IPS-18c (cell line): ENCODE measurements around the gene MAD1L1.

Experiments used
- H3K4me3 ChIP-seq: 2 replicates; pipeline ENCODE4 v1.7.0; 2013; ENCODE audit warnings: low read depth, mild to moderate bottlenecking, low read length, moderate library complexity; ENCODE audit not compliant: insufficient read depth
- H3K9me3 ChIP-seq: one replicate; pipeline ENCODE4 v1.6.1; 2013; ENCODE audit warnings: mild to moderate bottlenecking, low read length, moderate library complexity; ENCODE audit not compliant: control insufficient read depth, insufficient read depth

Gene MAD1L1

GRCh38 chr7:1906988-1907745 lies 325.6 kb downstream of the MAD1L1 start:
- Histone ChIP-seq H3K4me3 (no peak overlapping the region), H3K9me3 (no peaks in the 10 kb centered on the region)

GRCh38 chr7:1906087-1906830 lies 326.5 kb downstream of the MAD1L1 start:
- no peaks in the 10 kb centered on the region for H3K9me3 ChIP-seq
- H3K4me3 ChIP-seq = no peak overlapping the region

DNA sequence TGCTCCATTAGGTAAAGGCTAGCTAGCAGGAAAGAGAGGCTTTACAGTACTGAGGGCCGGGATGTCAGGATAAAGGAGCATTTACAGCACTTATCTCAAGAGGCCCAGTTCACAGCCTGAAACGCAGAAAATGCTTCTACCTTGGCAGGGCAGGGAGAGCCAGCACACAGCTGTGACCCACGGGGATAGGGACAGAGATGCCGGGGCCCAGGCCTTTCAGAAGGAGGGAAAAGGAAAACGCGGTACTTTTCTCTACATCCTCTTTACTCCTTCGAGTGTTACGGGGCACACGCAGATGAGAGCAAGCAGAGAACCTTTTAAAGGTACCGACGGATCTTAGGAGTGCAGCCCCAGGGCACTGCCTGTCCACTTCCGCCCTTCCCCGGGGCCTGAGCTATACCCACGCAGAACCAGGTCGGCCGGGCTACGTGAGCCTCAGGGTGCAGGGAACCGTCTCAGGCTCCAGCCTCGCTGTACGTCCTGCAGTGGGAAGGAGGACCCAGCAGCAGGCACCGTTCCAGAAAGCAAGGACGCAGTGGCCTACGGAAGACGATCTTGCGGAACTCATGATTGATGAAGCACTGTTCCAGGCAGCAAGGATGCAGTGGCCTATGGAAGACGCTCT lies 330.4 kb downstream of the MAD1L1 start:
- H3K9me3 ChIP-seq = no peaks in the 10 kb centered on the region

GRCh38 chr7:1901431-1902210 lies 331.1 kb downstream of the MAD1L1 start:
- Histone ChIP-seq H3K9me3 (no peaks in the 10 kb centered on the region), H3K4me3 (no peak overlapping the region)

More for the DNA sequence above, 330.4 kb downstream of the MAD1L1 start:
- H3K4me3 ChIP-seq = no peak overlapping the region

GRCh38 chr7:1900847-1901246 lies 331.9 kb downstream of the MAD1L1 start:
- no peaks in the 10 kb centered on the region for H3K9me3 ChIP-seq

DNA sequence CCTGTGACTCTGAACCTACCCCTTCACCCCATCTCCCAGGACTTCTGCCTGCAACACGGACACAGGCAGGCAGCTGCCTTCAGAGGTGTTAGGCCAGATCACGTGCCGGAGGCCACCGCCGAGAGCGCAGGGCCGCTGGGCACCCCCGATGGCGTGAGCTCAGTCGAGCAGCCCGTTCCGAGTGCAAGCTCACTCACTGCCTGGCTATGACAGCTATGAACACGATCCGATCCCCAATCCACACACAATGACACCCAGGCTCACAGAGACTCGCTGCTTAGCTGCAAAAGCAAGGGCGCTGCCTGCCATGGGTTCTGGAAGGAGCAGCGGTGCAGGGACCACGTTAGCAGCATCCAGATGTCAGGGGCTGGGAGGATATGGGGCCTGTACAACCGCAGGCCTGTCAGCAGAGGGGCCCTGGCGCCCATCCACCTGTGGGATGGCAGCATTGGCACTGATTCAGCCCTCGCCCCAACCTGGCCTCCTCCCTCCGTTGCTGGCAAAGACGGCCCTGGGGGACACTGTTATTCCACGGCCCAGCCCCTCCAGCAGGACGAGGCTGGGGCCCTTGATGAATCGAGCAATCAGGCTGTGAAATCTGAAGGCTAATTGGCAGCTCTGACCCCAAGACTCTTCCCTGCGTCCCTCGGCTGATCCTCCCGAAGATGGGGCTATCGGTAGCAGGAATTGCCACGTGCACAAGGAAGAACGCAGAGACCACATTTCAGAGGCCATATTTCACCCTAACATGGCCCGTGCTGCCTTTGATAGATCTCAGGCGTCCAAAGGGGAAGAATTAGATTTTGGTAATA lies 332.6 kb downstream of the MAD1L1 start:
- H3K4me3 ChIP-seq = no peak overlapping the region
- no peaks in the 10 kb centered on the region for H3K9me3 ChIP-seq

More at GRCh38 chr7:1900847-1901246, 331.9 kb downstream of the MAD1L1 start:
- H3K4me3 ChIP-seq = no peak overlapping the region

- H3K9me3 ChIP-seq = no peaks in the 10 kb centered on the region
- H3K4me3 ChIP-seq = no peak overlapping the region
Measured at GRCh38 chr7:1899196-1899595, 333.5 kb downstream of the MAD1L1 start.

DNA sequence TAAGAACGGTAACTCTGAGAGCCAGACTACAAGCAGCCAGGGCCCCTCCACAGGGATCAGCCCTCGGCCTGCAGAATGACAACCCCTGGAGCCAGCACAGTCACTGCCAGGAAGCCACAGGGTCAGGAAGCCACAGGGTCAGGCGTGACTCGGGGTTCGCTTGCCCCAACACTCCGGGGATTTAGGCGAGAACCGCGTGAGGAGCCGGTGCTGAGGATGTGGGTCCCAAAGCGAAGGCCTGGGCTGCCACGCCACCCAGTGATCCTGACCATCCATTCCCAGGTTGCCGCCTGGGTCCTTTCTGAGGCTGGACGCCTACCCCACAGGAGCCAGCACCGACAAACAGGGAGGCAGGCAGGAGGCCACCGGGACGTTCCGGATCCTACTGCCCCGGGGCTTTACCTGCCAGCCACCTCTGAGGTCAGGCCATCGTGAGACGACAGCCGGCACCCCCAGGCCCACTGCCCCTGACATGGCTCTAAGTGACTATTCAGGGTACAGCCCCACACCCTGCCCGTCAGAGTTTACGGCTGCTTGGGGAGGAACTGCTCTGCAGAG lies 334.0 kb downstream of the MAD1L1 start:
- Histone ChIP-seq H3K9me3 (no peaks in the 10 kb centered on the region), H3K4me3 (no peak overlapping the region)

DNA sequence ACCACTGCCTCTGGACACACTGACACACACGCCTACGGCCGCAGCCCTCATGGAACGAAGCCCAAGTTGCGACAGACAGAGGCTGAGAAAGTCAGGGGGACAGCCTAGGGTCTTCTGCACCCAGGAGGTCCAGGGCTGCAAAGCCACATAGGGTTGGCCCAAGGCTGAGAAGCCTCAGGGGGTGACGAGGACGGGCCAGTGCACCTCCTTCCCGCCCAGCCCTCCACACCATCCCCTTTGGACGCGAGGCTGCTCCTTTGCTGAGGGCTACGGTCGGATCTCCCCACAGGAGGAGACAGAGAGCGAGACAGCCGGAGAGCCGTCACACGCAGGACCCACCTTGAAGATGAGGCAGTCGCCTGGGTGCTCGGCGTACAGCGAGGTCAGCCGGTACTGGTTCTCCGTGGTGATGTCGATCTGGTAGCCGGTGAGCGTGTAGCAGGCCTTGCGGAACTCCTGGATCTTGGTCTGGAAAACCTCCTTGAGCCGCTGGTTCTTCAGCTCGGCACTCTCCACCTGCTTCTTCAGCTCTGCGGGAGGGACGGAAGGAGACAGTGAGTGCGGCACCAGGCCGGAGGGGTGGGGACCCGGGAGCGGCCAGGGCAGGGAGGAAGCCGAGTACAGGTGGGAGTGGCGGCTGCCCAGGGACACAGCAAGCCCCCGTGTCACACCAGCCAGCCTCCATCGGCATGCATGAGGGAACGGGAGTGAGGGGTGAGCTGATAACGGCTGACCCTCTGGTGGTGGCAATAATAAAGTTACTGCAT lies 334.7 kb downstream of the MAD1L1 start:
- no peak overlapping the region for H3K4me3 ChIP-seq
- no peaks in the 10 kb centered on the region for H3K9me3 ChIP-seq

- Histone ChIP-seq H3K4me3 (no peak overlapping the region), H3K9me3 (no peaks in the 10 kb centered on the region)
Measured at GRCh38 chr7:1897076-1897860, 335.5 kb downstream of the MAD1L1 start.

- H3K4me3 ChIP-seq = no peak overlapping the region
Measured at GRCh38 chr7:1895664-1896515, 336.9 kb downstream of the MAD1L1 start.

DNA sequence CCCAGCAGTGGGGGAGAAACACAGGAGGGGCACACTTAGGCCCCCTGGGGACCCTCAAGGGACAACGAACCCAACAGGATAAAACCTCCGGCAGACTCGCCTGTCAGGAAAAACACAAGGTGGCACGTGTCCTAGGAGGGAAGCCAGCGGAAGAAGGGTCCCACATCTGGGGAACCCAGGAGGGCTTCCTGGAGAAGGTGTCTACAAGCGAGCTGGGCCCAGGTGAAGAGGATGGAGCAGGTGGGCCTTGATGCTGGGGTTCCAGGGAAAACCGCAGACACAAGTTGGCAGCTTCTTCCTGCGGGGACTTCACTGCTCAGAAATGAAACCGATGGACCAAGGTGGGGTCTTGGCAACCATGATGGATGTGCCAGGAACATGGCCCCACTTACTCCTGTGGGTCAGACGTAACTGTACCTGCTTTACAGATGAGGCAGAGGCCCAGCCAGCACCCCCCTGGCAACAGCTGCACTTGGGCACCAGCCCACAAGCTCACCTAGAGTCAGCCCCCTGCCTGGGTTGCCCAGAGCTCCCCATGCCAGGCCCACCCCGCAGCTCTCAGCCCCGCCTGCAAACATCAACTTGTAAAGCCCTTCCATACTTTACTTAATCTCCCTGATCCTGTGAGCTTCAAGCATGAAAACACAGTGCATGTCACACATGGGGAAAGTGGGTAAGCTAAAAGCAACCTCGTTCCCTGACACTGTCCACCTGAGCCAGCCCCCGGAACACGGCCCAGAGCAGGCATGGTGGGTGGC lies 337.7 kb downstream of the MAD1L1 start:
- Histone ChIP-seq H3K4me3 (no peak overlapping the region), H3K9me3 (no peaks in the 10 kb centered on the region)

More at GRCh38 chr7:1895664-1896515, 336.9 kb downstream of the MAD1L1 start:
- H3K9me3 ChIP-seq = no peaks in the 10 kb centered on the region

DNA sequence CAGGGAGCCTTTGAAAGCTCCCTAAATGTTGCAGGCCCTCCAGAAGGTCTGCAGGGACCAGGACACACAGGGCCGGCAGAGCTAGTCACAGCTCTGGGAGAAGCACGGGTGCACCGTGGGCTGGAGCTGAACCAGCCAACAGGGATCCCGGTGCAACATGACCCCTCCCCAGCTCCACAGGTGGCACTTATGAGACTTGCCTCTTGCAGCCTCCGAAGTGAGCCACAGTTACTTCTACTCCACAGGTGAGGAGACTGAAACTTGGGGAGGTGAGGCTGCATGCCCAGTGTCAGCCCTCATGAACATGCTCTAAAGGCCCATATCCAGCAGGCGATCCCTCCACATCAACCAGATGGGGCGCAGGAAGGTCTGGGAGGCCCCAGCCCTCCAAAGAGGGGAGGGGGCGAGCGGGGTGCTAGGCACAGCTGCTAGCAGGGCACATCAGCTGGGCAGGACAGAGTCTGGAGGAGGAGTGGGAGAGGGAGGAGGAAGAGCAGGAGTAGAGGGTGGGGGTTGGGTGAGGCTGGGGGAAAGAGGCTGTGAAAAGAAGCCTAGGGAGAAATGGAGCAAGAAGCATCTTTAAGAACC lies 338.3 kb downstream of the MAD1L1 start:
- H3K9me3 ChIP-seq = no peaks in the 10 kb centered on the region

More for the DNA sequence above, 338.3 kb downstream of the MAD1L1 start:
- no peak overlapping the region for H3K4me3 ChIP-seq
